K562 (cell line): ENCODE data around the gene SRPK2. TPM values are rescaled to one million over a fixed set of nuclear protein-coding genes. Genes with fewer than 3 reads are reported as not detected.
A peak's percentile ranks its signal among the peaks of the same experiment; 100 is the strongest.

Source experiments
- C11orf30 ChIP-seq: fragments of 450-650 bp; IDR thresholded peaks from 2 replicates; pipeline ENCODE4 v1.6.1; 2016; ENCODE audit warnings: low read depth, mild to moderate bottlenecking
- CBFA2T2 ChIP-seq: fragments of 450-650 bp; conservative IDR thresholded peaks from 2 replicates; pipeline ENCODE4 v1.6.1; 2017; ENCODE audit warnings: mild to moderate bottlenecking
- FOXJ2 ChIP-seq: fragments of 200-800 bp; sonication (Bioruptor generic); IDR thresholded peaks from 2 replicates; pipeline ENCODE4 v1.6.1; 2016; ENCODE audit warnings: missing genetic modification characterization, missing compliant biosample characterization
- polyA plus RNA-seq, 8 experiments: library from polyadenylated mRNA; depleted of rRNA in 4 of 8; stranded (reverse) in 5 of 8; unstranded in 3 of 8; fragments of >200 nt; fragmentation: Nextera tagmentation in 2 of 8; fragmentation: Illumina TruSeq in 1 of 8; extraction: Ambion mirVana in 2 of 8; extraction: Trizol in 1 of 8; gene quantifications; 2 replicates each; pipeline versions ENCODE4 v1.2.1 to v1.2.3, GENCODE V29; 2011 to 2014; ENCODE audit warnings: inconsistent platforms in 1 of 8, missing spikeins in 1 of 8
- total RNA-seq, 7 experiments: library from RNA; depleted of rRNA in 6 of 7; stranded (reverse); fragments of >200 nt in 6 of 7; fragmentation: Illumina TruSeq in 2 of 7; extraction: Trizol in 2 of 7; gene quantifications; 2 replicates each; pipeline versions ENCODE4 v1.2.1 to v1.2.3, GENCODE V29; 2011 to 2021; ENCODE audit warnings: low replicate concordance in 1 of 7
- TF ChIP-seq, protein P1 (sequence below): fragments of 250-450 bp; sonication (Bioruptor Pico); IDR thresholded peaks from 2 replicates; pipeline ENCODE4 v1.4.0; 2020
- TF ChIP-seq, protein P2 (sequence below), 2 experiments: fragments of 450-650 bp; IDR thresholded peaks; 2 replicates each; pipeline ENCODE4 v1.6.1; 2018; ENCODE audit warnings: mild to moderate bottlenecking in 2 of 2, low read depth in 1 of 2; ENCODE audit not compliant: partially characterized antibody in 2 of 2
- TF ChIP-seq, protein P3 (sequence below): sonication (generic); formaldehyde crosslinking; IDR thresholded peaks from 2 replicates; pipeline ENCODE4 v1.8.0; 2022; ENCODE audit warnings: mild to moderate bottlenecking, missing genetic modification reagents
- TF ChIP-seq, protein P4 (sequence below), 3 experiments: fragments of 200-800 bp in 1 of 3; fragments of 250-450 bp in 1 of 3; fragments of 450-650 bp in 1 of 3; sonication (Bioruptor Pico) in 1 of 3; sonication (Bioruptor generic) in 1 of 3; formaldehyde crosslinking in 1 of 3; IDR thresholded peaks; 2 replicates each; pipeline versions ENCODE4 v1.6.1 to v1.8.0; 2016 to 2022; ENCODE audit warnings: mild to moderate bottlenecking in 2 of 3, missing genetic modification characterization in 2 of 3, missing compliant biosample characterization in 1 of 3, moderate library complexity in 1 of 3

The SRPK2 gene
- total and polyA plus RNA-seq, 9 of the 15 experiments (the other 6 are each of a cell fraction or from before 2014, with no cell fraction given): 21.5 to 44.7 (median 33.3) TPM

DNA sequence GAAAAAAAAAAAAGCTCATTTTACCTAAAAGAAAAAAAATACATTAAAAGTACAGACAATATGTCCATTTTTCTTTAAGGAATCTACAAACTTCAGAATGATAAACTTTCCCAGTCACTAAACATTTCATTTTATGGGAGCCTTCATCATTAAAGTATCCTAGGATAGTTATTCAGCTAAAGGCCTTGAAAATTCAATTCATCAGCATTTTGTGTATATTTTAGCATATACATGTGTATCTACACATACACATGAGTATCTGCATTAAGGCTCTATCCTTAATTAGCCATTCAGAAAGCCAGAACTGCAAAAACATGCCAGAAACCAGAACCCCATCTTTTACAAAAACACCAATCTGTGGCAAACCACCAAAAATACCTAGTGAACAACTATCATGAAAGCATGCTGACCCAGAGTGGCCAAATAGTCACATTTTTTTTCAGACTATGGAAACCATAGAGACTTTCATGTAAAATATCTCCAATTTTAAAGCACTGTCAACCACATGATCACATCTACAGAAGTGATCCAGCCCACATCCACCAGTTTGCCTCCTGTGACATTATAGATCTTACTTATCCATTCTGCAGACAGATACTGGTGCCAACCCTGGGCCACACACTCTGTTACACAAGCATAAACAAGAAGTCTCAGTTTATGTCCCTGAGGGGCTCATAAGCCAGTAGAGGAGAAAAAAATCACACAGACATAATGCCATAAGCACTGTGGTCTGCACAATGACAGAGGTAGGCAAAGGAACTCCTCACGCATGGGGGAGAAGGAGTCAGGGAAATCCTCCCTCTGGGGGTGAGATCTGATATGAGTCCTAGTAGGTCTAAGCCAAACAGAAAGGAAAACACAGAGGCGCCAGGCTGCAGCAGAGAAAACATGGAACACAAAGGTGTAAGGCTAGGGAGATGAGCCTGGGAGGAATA, 79.2 kb downstream of the SRPK2 start (continued):
- TF ChIP-seq, protein P1, sequence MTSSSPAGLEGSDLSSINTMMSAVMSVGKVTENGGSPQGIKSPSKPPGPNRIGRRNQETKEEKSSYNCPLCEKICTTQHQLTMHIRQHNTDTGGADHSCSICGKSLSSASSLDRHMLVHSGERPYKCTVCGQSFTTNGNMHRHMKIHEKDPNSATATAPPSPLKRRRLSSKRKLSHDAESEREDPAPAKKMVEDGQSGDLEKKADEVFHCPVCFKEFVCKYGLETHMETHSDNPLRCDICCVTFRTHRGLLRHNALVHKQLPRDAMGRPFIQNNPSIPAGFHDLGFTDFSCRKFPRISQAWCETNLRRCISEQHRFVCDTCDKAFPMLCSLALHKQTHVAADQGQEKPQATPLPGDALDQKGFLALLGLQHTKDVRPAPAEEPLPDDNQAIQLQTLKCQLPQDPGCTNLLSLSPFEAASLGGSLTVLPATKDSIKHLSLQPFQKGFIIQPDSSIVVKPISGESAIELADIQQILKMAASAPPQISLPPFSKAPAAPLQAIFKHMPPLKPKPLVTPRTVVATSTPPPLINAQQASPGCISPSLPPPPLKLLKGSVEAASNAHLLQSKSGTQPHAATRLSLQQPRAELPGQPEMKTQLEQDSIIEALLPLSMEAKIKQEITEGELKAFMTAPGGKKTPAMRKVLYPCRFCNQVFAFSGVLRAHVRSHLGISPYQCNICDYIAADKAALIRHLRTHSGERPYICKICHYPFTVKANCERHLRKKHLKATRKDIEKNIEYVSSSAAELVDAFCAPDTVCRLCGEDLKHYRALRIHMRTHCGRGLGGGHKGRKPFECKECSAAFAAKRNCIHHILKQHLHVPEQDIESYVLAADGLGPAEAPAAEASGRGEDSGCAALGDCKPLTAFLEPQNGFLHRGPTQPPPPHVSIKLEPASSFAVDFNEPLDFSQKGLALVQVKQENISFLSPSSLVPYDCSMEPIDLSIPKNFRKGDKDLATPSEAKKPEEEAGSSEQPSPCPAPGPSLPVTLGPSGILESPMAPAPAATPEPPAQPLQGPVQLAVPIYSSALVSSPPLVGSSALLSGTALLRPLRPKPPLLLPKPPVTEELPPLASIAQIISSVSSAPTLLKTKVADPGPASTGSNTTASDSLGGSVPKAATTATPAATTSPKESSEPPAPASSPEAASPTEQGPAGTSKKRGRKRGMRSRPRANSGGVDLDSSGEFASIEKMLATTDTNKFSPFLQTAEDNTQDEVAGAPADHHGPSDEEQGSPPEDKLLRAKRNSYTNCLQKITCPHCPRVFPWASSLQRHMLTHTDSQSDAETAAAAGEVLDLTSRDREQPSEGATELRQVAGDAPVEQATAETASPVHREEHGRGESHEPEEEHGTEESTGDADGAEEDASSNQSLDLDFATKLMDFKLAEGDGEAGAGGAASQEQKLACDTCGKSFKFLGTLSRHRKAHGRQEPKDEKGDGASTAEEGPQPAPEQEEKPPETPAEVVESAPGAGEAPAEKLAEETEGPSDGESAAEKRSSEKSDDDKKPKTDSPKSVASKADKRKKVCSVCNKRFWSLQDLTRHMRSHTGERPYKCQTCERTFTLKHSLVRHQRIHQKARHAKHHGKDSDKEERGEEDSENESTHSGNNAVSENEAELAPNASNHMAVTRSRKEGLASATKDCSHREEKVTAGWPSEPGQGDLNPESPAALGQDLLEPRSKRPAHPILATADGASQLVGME (CRISPR knock-in tag): no peak
- TF ChIP-seq, protein P2, sequence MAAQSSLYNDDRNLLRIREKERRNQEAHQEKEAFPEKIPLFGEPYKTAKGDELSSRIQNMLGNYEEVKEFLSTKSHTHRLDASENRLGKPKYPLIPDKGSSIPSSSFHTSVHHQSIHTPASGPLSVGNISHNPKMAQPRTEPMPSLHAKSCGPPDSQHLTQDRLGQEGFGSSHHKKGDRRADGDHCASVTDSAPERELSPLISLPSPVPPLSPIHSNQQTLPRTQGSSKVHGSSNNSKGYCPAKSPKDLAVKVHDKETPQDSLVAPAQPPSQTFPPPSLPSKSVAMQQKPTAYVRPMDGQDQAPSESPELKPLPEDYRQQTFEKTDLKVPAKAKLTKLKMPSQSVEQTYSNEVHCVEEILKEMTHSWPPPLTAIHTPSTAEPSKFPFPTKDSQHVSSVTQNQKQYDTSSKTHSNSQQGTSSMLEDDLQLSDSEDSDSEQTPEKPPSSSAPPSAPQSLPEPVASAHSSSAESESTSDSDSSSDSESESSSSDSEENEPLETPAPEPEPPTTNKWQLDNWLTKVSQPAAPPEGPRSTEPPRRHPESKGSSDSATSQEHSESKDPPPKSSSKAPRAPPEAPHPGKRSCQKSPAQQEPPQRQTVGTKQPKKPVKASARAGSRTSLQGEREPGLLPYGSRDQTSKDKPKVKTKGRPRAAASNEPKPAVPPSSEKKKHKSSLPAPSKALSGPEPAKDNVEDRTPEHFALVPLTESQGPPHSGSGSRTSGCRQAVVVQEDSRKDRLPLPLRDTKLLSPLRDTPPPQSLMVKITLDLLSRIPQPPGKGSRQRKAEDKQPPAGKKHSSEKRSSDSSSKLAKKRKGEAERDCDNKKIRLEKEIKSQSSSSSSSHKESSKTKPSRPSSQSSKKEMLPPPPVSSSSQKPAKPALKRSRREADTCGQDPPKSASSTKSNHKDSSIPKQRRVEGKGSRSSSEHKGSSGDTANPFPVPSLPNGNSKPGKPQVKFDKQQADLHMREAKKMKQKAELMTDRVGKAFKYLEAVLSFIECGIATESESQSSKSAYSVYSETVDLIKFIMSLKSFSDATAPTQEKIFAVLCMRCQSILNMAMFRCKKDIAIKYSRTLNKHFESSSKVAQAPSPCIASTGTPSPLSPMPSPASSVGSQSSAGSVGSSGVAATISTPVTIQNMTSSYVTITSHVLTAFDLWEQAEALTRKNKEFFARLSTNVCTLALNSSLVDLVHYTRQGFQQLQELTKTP (IDR thresholded peaks at IDR 0.05; ENCODE audit: low read depth in 1 of 2, partially characterized antibody in 2 of 2): no peak
- TF ChIP-seq, protein P3, sequence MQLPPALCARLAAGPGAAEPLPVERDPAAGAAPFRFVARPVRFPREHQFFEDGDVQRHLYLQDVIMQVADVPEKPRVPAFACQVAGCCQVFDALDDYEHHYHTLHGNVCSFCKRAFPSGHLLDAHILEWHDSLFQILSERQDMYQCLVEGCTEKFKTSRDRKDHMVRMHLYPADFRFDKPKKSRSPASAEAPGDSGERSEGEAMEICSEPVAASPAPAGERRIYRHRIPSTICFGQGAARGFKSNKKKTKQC (CRISPR knock-in tag): no peak
- TF ChIP-seq CBFA2T2 (no peak), C11orf30 (peak; percentile 50; the same call in 1 of the 2 replicates), FOXJ2 (tag) (no peak)
- TF ChIP-seq, protein P4, sequence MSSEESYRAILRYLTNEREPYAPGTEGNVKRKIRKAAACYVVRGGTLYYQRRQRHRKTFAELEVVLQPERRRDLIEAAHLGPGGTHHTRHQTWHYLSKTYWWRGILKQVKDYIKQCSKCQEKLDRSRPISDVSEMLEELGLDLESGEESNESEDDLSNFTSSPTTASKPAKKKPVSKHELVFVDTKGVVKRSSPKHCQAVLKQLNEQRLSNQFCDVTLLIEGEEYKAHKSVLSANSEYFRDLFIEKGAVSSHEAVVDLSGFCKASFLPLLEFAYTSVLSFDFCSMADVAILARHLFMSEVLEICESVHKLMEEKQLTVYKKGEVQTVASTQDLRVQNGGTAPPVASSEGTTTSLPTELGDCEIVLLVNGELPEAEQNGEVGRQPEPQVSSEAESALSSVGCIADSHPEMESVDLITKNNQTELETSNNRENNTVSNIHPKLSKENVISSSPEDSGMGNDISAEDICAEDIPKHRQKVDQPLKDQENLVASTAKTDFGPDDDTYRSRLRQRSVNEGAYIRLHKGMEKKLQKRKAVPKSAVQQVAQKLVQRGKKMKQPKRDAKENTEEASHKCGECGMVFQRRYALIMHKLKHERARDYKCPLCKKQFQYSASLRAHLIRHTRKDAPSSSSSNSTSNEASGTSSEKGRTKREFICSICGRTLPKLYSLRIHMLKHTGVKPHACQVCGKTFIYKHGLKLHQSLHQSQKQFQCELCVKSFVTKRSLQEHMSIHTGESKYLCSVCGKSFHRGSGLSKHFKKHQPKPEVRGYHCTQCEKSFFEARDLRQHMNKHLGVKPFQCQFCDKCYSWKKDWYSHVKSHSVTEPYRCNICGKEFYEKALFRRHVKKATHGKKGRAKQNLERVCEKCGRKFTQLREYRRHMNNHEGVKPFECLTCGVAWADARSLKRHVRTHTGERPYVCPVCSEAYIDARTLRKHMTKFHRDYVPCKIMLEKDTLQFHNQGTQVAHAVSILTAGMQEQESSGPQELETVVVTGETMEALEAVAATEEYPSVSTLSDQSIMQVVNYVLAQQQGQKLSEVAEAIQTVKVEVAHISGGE (CRISPR knock-in tag; IDR thresholded peaks at IDR 0.05): no peak
